Activated CD4-positive, alpha-beta T cell treated with anti-CD3 and anti-CD28 coated beads, Interleukin-2, amount 50 U/mL, for 24 hours (primary cell): ENCODE results near the gene EPN2.
A peak's percentile ranks its signal among the peaks of the same experiment; 100 is the strongest.

Experiments used
- DNase-seq, 2 donors: peaks; one replicate each; pipeline ENCODE4 v3.0.0-alpha.2; 2020; ENCODE audit warnings: low read depth in 1 of 2, low spot score in 1 of 2

The EPN2 gene

GRCh38 chr17:19328441-19329061 lies 91.4 kb downstream of the EPN2 start:
- no peak for DNase-seq

DNA sequence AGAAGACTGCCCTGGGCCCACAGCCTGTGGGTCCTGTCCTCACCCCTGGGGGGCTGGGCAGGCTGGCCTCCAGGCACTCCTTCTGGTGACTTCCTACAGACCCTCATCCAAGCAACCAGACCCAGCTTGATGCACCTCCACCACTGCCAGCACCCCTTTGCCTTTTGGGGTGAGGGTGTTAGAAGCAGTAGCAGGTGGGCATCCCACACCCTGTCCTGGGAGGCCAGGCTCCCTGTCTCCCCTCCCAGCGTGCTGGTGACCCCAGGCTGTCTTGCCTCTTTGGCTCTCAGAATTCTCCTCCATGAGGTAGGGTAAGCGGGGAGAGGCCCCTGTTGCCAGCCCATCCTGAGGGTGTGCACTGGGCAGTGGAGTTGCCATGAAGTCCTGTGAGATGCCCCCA lies 92.0 kb downstream of the EPN2 start:
- no peak for DNase-seq

DNA sequence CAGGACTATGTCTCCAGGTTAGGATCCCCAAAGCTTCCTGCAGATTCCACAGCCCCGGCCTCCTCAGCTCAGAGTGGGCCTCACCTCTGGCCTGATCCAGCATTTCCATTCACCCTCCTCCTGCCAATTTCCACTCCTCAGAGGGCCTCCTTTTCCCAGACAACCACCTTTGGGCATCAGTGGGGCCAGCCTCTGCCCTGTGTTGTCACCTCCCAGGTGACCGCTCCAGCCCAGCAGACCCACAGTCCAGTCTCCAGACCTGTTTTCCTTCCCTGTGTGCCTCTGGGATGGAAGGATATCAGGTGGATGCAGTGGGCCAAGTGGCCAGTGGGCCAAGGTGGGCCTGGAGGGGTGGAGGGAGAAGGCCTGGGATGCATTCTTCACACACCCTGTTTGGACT lies 92.7 kb downstream of the EPN2 start:
- DNase-seq, result no peak

- DNase-seq, result no peak
Observed at GRCh38 chr17:19330271-19330670, 93.1 kb downstream of the EPN2 start.

DNA sequence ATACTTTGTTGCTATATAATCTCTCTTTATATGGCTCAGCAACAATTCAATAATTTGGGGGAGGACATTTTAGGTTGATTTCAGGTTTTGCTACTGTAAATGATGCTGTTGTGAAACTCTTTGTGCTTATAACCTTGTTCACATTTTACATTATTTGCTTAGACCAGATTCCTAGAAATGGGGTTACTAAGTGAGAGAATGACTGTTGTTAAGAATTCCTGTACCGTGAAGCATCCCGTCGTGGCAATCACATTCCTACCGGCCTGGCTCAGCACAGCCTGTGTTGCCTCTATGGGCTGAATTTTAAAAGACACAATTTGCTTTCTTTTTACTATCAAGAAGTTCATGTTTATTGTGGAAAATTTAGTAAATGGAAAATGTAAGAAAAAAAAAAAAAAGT lies 94.0 kb downstream of the EPN2 start:
- no peak for DNase-seq

DNA sequence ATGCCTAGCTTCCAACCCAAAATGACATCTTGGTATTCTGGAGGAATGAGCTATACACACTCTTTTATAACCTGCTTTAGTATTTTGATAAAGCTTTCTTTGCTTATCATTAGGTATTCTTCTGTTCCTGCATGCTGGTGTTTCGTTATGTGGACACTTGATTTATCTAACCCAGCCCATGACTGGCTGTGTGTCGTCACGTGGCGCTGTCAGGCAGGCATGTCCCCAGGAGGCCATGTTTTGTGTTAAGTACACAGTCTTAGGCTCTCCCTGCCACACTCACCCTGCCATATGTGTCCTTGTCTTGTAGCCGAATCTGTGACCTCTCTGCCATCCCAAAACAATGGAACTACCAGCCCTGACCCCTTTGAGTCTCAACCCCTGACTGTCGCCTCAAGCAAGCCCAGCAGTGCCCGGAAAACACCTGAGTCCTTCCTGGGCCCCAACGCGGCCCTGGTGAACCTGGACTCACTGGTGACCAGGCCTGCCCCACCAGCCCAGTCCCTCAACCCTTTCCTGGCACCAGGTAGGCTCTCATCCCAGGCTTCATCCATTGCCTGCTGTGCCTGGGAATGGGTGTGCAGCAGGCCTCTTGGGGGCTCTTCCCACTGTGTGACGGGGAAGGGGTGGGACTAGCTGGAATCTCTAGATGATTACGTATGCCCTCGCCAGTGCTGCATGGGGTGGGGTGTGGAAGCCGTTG lies 94.5 kb downstream of the EPN2 start:
- DNase-seq, result no peak

DNA sequence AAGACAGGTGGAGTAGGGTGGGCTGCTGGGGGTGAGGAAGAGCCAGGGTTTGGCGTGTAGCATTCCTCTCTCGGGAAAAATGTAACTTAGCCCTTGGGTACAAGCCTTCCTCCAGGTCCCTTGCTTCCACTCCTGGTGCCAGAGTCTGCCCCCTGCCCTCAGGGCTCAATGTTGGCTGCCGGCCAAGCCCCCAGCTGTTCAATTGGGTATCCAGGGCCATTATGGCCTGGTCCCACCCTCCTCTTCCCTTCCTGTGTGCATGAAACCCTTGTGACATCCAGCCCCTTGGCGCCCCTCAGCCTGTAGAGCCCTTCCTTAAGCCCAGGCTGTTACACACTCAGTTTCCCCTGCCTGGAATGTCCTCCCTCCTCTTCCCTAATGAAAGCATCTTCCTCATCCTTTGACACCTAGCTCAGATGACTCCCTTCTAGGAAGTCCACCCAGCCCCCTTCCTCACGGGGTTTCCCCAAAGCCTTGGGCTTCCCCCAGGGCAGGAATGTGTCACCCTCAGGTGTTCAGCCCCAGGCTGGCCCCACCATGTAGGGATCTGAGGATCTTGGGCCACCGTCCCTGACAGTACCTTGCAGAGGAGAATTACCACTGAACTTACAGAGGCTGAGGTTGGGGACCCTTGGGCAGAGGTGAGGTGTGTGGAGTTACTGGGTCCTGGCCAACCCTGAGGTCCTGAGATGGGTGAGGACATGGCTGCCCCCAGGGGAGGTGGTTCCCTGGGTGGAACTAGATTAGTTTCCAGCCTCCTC lies 95.4 kb downstream of the EPN2 start:
- no peak for DNase-seq

DNA sequence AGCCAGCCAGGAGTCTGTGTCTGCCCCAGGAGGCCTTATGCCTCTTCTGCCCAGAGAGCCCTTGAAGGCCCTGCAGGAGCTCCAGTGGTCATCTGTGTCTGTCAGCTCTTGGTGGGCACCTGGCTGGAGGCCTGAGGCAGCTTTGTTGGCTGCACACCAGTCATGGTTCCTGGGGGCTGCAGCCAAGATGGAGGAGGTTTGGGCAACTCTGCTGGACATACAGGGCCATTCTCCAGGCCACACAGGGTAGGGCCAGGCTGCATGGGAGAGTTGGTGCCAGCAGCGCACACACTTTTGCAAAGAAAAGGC lies 95.9 kb downstream of the EPN2 start:
- DNase-seq, result no peak

- no peak for DNase-seq
Observed at GRCh38 chr17:19333736-19334290, 96.6 kb downstream of the EPN2 start.

GRCh38 chr17:19334331-19334730 lies 97.2 kb downstream of the EPN2 start:
- DNase-seq, result no peak

GRCh38 chr17:19335951-19336631 lies 98.9 kb downstream of the EPN2 start:
- DNase-seq, result no peak

DNA sequence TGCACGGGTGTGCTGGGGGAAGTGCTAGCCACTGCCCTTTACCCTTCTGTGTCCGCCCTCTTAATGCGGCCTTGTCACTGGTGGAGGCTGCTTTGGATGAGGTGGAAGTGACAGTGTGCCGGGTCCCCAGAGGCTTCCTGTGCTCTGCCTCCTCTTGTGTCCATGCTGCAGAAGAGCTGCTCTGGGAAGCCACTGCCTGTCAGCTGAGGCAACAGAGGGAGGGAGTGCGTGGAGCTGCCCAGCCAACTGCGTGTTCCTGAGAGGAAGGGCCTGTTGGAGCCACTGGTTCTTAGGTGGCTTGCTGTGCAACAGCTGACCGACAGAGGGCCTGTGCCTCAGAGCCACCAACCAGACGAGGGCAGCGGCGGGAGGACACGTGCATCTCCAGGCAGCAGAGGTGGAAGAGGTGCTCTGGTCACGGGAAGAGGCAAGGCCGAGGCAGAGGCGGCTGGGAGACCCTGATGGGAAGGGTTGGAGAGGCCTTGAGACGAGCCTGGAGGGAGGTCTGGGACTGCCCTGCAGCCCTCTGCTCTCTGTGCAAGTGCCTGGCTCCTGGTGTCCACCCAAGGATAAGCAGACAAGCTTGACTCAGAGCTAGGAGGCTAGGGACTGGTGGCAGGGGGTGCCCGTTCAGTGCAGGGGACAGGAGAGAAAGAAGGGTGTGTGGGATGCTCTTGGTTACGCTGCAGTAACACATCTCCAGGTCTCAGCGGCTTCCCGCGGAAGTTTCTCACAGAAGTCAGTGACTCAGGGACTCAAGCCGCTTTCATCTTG lies 100.0 kb downstream of the EPN2 start:
- no peak for DNase-seq

- DNase-seq, result no peak
Observed at GRCh38 chr17:19337712-19338023, 100.5 kb downstream of the EPN2 start.

- DNase-seq, result peak; percentile 26 to 48
Observed at GRCh38 chr17:19338031-19338990, 101.1 kb downstream of the EPN2 start.

GRCh38 chr17:19339341-19339815 lies 102.2 kb downstream of the EPN2 start:
- DNase-seq, result no peak

GRCh38 chr17:19341211-19341631 lies 104.1 kb downstream of the EPN2 start:
- DNase-seq, result no peak

GRCh38 chr17:19341641-19342610 lies 104.8 kb downstream of the EPN2 start:
- no peak for DNase-seq

- no peak for DNase-seq
Observed at GRCh38 chr17:19342611-19343255, 105.6 kb downstream of the EPN2 start.
